GM10248 (cell line): ENCODE results near the gene SCLT1.
A peak's percentile ranks its signal among the peaks of the same experiment; 100 is the strongest.

ENCODE experiments used
- CTCF ChIA-PET: fragments of 300-600 bp; sonication (Branson Sonifier 250); formaldehyde crosslinking; extraction: SDS; loops from one replicate; lab custom pipeline; 2021; ENCODE audit warnings: antibody characterized with exemption; lab: Yijun Ruan, JAX
- POLR2A ChIA-PET: fragments of 350-650 bp; sonication (Branson Sonifier 250); formaldehyde crosslinking; extraction: SDS; loops from one replicate; lab custom pipeline; 2020; ENCODE audit warnings: antibody characterized with exemption; lab: Yijun Ruan, JAX
- DNase-seq: peaks from one replicate; pipeline ENCODE4 v3.0.0; 2012; ENCODE audit errors: extremely low spot score
- CTCF ChIP-seq: IDR thresholded peaks from 2 replicates; pipeline ENCODE4 v1.5.1; 2012; ENCODE audit warnings: mild to moderate bottlenecking, low read depth; ENCODE audit errors: extremely low read depth, missing control alignments, control extremely low read depth

Gene SCLT1

GRCh38 chr4:128869776-128870509 is 223.4 kb downstream of the SCLT1 start:
- ChIA-PET CTCF (interaction anchor here (1.3 kb wide), 1 partner anchor 9 kb away, joined by 3 read pairs; no protein-coding TSS in a partner anchor), POLR2A (no interaction called here)
- no peak for TF ChIP-seq CTCF
- no peak for DNase-seq

- ChIA-PET POLR2A (no interaction called here), CTCF (interaction anchor here (0.8 kb wide), 1 partner anchor 36 kb away, joined by 3 read pairs; no protein-coding TSS in a partner anchor)
- no peak for TF ChIP-seq CTCF
- no peak for DNase-seq
These were observed 224.6 kb downstream of the SCLT1 start for GRCh38 chr4:128868758-128869157.

- ChIA-PET CTCF (no interaction called here), POLR2A (no interaction called here)
- TF ChIP-seq CTCF: no peak
- no peak for DNase-seq
These were observed 226.6 kb downstream of the SCLT1 start for GRCh38 chr4:128866691-128867090.

DNA sequence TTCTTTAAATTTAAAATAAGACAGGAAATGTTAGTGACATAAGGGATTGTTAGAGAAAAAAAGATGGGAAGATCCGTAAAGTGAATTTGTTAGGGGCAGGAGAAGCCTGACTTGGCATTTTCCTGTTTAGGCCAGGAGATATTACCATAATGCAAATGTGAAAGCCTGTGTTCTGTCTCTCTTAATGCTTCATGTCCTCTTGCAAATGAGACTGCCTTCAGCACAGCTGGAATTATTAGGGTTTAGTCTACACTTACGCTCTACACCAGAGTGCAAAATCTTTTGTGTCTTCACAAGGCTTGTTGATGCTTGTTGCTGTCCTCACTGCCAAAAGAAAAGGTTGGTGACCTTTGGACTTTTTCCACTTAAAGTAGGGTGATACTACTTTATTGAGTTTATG is 227.1 kb downstream of the SCLT1 start:
- DNase-seq: no peak
- CTCF ChIA-PET: interaction anchor here (0.9 to 1.3 kb wide), 2 partner anchors 8 to 103 kb away, joined by 3 read pairs; no protein-coding TSS in a partner anchor
- POLR2A ChIA-PET: no interaction called here
- no peak for TF ChIP-seq CTCF

- ChIA-PET POLR2A (no interaction called here), CTCF (interaction anchor here (0.8 to 1.3 kb wide), 4 partner anchors 9 to 105 kb away, joined by 3 to 4 read pairs (median 3); no protein-coding TSS in a partner anchor)
- TF ChIP-seq CTCF: no peak
- DNase-seq: no peak
These were observed 228.2 kb downstream of the SCLT1 start for GRCh38 chr4:128865132-128865531.

DNA sequence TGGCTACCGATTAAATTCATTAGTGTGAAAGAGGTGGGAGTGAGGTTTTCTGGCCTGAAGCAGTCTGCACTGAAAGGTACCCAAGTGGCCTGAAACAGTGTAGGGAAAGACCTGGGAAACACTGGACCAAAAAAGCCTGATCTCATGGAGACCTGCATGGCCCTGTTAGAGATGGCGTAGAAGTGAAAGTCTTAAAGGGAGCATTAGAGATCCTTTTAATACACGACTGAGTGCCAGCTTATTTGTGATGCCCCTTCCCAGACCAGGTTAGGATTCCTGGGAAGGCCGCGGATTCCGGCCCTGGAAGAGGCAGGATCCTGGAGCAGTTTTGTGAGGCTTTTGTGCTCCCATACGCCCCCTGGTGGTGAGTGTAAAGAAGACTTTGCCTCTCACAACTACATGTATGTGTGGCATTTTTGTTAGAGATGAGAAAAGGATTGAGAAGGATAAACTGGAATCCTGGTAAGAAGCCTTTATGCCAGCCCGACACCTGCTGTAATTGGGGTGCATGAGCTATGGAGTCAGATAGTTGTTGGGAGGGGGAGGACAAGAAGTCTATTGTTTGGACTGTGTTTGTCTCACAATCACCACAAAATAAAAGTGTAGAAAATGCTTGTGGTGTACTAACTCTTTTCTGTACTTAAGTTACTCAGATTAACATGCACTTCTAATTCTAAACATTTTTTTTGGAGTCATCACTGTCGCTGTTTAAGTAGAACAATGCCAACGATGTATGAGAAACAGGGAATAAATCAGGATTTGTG is 229.8 kb downstream of the SCLT1 start:
- CTCF ChIA-PET: interaction anchor here (0.9 to 3.0 kb wide), 19 partner anchors 9 to 289 kb away, joined by 3 to 20 read pairs (median 5); partner anchors contain the start of genes JADE1 and SCLT1

More for the DNA sequence above, 229.8 kb downstream of the SCLT1 start:
- peak; percentile 50 for DNase-seq
- TF ChIP-seq CTCF: peak; percentile 67
- POLR2A ChIA-PET: interaction anchor here (0.6 to 0.9 kb wide), 2 partner anchors 38 to 230 kb away, joined by 3 read pairs; partner anchors contain the start of gene SCLT1
